ENCODE data around the gene PLOD1. TPM values are rescaled to one million over a fixed set of nuclear protein-coding genes. Genes with fewer than 3 reads are reported as not detected.

Gene PLOD1
- polyA plus RNA-seq, 3 donors from 2014 or later: 36.2 to 81.9 (median 73.8) TPM

DNA sequence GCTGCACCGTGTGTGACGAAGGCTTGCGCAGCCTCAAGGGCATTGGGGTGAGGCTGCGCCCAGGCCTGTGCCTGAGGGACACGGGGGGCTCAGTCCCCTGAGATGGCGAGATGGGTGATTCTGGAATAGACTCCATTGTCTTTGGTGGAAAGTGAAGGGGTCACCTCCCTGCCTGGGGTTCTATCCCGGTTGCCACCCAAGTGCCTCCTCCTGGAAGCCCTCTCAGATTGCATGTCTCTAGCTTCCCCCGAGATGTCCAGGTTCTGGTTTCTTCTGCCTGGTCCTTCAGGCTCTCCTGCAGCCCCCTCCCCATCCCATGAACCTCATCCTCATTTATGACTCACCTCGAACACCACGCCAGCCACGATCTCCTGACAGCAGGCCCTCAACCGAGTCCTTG lies 23.4 kb downstream of the PLOD1 start:
- Mint-ChIP-seq H3K27ac (peak overlapping the region in 2 of 6 donors; percentile 23 to 45), H3K9me3 (no peaks in the 10 kb centered on the region), H3K4me3 (no peak overlapping the region), H3K36me3 (peaks cover 4 to 8% (median 8%) of the 10 kb centered on the region in 3 donors), H3K4me1 (peaks cover 8 to 12% of the 10 kb centered on the region in 2 donors), H3K27me3 (ENCODE audit: low read depth in 3 of 3) (peaks cover 0 to 2% (median 2%) of the 10 kb centered on the region in 3 donors)
- DNase-seq: no peak

DNA sequence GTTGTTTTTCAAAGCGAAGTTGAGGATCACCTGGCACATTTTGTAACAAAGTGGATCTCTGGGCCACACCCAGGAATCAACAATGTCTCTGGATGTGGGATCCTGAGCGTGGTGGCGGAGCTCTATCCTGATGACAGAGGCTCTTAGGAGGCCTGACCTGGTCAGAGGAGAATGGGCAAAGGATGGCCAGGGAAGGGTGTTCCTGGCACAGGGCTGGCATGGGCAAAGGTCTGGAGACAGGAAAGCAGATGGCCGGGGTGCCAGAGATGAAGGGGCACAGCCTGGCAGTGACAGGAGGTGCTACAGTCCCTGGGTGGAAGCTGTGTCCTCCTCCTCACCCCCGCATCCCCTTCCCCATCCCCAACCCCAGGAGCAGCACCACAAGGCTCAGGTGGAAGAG lies 25.8 kb downstream of the PLOD1 start:
- Mint-ChIP-seq H3K4me1 (peaks cover 2 to 8% of the 10 kb centered on the region in 2 donors), H3K27ac (peak overlapping the region in 3 of 6 donors; percentile 34 to 65 (median 48)), H3K27me3 (ENCODE audit: low read depth in 3 of 3) (peaks cover 0 to 4% (median 0%) of the 10 kb centered on the region in 3 donors), H3K9me3 (no peaks in the 10 kb centered on the region), H3K36me3 (peaks cover 4 to 16% (median 12%) of the 10 kb centered on the region in 3 donors), H3K4me3 (no peak overlapping the region)
- DNase-seq: no peak

DNA sequence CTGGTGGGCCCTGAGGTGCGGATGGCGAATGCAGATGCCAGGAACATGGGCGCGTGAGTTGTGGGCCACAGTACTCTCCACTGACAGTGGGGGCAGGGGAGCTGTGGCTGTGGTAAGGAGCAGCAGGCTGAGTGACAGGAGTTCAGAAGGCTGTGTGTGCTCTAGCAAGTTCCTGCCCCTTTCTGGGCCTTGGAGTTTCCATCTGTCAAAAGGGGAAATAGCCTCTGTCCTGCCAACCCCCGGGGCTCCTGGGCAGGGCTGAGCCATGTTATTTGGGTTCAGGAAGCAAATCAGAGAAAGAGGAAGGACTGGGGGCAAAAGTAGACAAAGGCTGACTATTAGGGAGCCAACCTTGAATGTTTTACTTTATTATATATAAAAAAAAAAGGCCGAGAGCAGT lies 26.2 kb downstream of the PLOD1 start:
- H3K27ac Mint-ChIP-seq: peak overlapping the region in 4 of 6 donors; percentile 34 to 64 (median 42)
- no peak for DNase-seq
- H3K36me3 Mint-ChIP-seq: peaks cover 4 to 16% (median 13%) of the 10 kb centered on the region in 3 donors
- no peak overlapping the region for H3K4me3 Mint-ChIP-seq
- no peaks in the 10 kb centered on the region for H3K9me3 Mint-ChIP-seq
- H3K4me1 Mint-ChIP-seq: peaks cover 0 to 6% of the 10 kb centered on the region in 2 donors
- H3K27me3 Mint-ChIP-seq (ENCODE audit: low read depth in 3 of 3): peaks cover 0 to 4% (median 0%) of the 10 kb centered on the region in 3 donors

DNA sequence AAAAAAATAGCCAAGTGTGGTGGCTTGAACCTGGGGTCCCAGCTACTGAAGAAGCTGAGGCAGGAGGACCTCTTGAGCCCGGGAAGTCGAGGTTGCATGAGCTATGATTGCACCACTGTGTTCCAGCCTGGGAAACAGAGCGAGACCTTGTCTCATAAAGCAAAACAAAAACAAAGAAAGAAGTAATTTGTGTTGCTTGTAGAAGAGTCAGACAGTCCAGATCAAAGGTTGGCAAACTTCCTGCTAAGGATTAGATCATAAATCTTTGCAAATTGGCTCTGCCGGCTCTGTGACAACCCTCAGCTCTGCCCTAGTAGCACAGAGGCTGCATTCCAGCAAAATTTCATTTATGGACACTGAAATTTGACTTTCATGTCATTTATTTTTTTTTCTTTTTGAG lies 26.7 kb downstream of the PLOD1 start:
- no peak for DNase-seq
- no peaks in the 10 kb centered on the region for H3K9me3 Mint-ChIP-seq
- peaks cover 0 to 6% of the 10 kb centered on the region in 2 donors for H3K4me1 Mint-ChIP-seq
- no peak overlapping the region for H3K4me3 Mint-ChIP-seq
- peaks cover 0 to 4% (median 0%) of the 10 kb centered on the region in 3 donors for H3K27me3 Mint-ChIP-seq (ENCODE audit: low read depth in 3 of 3)
- H3K36me3 Mint-ChIP-seq: peaks cover 4 to 16% (median 15%) of the 10 kb centered on the region in 3 donors
- H3K27ac Mint-ChIP-seq: peak overlapping the region in 1 of 6 donors; percentile 34

DNA sequence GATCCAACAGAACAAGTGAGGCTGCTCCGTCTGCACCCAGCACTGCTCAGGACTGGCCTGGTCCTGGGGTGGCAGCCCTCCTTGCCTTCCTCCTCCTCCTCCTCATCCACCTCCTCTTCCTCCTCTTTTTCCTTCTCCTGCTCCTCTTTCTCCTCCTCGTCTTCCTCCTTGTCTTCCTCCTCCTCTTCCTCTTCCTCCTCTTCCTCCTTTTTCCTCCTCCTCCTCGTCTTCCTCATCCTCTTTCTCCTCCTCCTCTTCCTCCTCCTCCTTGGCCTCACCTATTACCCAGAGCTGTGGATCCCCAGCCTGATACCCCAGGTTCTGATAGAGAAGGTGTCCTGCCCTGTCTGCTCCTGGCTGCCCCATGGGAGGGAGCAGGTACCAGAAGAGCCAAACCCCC lies 29.1 kb downstream of the PLOD1 start:
- Mint-ChIP-seq H3K27ac (peak overlapping the region in 2 of 6 donors; percentile 24 to 69), H3K4me3 (no peak overlapping the region), H3K27me3 (ENCODE audit: low read depth in 3 of 3) (peaks cover 0 to 2% (median 0%) of the 10 kb centered on the region in 3 donors), H3K9me3 (no peaks in the 10 kb centered on the region), H3K4me1 (peaks cover 3 to 6% of the 10 kb centered on the region in 2 donors), H3K36me3 (peaks cover 4 to 14% (median 8%) of the 10 kb centered on the region in 3 donors)
- no peak for DNase-seq

DNA sequence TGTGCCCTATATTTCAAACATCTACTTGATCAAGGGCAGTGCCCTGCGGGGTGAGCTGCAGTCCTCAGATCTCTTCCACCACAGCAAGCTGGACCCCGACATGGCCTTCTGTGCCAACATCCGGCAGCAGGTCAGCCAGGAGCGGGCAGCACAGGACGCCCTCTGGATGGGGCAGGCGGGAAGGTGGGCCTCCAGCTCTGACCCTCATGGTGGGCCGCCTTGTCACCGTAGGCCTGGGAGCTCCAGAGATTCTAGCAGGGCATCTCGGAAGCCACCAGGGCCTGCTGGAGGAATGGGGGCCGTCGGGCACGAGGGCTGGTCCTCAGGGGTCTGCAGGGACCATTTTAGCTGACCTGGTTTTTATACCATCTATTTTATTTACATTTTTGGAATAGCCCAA lies 30.1 kb downstream of the PLOD1 start:
- H3K36me3 Mint-ChIP-seq: peaks cover 4 to 14% (median 7%) of the 10 kb centered on the region in 3 donors
- no peak overlapping the region for H3K4me3 Mint-ChIP-seq
- DNase-seq: no peak
- H3K27ac Mint-ChIP-seq: no peak overlapping the region
- peaks cover 3 to 6% of the 10 kb centered on the region in 2 donors for H3K4me1 Mint-ChIP-seq
- peaks cover 0 to 2% (median 0%) of the 10 kb centered on the region in 3 donors for H3K27me3 Mint-ChIP-seq (ENCODE audit: low read depth in 3 of 3)
- no peaks in the 10 kb centered on the region for H3K9me3 Mint-ChIP-seq

DNA sequence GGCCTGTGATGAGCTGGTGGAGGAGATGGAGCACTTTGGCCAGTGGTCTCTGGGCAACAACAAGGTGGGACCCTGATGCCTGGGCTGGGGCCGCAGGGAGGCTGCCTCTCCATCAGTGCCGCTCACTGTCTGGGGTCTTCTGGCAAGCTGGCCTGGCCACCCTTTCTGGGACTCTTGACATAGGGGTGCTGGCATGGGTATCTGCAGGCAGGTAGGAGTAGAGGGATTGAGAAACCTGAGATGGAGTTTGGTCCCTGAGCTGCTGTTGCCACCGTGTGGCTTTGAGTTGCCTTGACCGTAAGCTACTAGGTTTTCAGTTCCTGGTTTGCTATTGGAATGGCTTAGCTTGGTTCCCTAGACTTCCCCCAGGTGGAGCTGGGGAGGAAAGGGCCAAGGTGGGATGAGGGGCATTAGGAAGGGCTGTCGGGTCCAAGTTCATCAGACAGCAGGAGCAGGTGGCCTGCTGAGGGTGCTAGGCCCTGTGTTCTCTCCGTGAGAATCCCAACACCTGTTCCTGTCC lies 32.6 kb downstream of the PLOD1 start:
- peak overlapping the region in 4 of 6 donors; percentile 1 to 74 (median 32) for H3K27ac Mint-ChIP-seq
- DNase-seq: peak in 1 of 3 donors; percentile 52
- no peak overlapping the region for H3K4me3 Mint-ChIP-seq
- H3K27me3 Mint-ChIP-seq (ENCODE audit: low read depth in 3 of 3): peaks cover 0 to 2% (median 0%) of the 10 kb centered on the region in 3 donors
- H3K36me3 Mint-ChIP-seq: peaks cover 6 to 11% (median 7%) of the 10 kb centered on the region in 3 donors
- no peaks in the 10 kb centered on the region for H3K9me3 Mint-ChIP-seq
- H3K4me1 Mint-ChIP-seq: peaks cover 5 to 6% of the 10 kb centered on the region in 2 donors

DNA sequence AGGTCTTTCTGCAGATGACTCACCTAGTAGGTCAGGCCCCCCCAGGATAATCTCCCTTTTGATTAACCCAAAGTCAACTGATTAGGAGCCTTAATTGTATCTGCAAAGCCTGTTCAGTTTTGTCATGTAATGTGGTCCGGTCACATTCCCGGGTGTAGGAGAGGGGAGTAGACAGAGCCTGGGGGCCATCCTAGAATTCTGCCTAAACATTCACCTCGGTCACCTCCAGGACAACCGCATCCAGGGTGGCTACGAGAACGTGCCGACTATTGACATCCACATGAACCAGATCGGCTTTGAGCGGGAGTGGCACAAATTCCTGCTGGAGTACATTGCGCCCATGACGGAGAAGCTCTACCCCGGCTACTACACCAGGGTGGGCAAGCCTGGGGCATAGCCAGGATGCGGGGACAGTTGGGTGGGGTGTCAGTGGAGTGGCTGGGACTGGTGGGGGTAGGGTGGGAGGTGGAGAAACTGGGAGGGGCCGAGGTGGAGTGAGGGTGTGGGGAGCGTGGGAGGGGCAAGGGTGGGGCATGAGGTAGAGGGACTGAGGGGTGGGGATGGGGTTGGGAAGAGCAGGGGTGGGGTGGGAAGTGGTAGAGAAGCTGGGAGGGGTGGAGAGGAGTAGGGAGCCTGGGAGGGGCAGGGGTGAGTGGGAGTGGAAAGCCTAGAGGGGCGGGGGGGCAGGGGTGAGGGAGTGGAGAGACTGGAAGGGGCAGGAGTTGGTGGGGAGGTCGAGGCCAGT lies 36.1 kb downstream of the PLOD1 start:
- Mint-ChIP-seq H3K27me3 (ENCODE audit: low read depth in 3 of 3) (peaks cover 0 to 2% (median 0%) of the 10 kb centered on the region in 3 donors), H3K27ac (no peak overlapping the region), H3K4me1 (peaks cover 10 to 13% of the 10 kb centered on the region in 2 donors), H3K4me3 (no peak overlapping the region), H3K36me3 (peaks cover 7 to 12% (median 7%) of the 10 kb centered on the region in 3 donors), H3K9me3 (no peaks in the 10 kb centered on the region)
- DNase-seq: no peak

DNA sequence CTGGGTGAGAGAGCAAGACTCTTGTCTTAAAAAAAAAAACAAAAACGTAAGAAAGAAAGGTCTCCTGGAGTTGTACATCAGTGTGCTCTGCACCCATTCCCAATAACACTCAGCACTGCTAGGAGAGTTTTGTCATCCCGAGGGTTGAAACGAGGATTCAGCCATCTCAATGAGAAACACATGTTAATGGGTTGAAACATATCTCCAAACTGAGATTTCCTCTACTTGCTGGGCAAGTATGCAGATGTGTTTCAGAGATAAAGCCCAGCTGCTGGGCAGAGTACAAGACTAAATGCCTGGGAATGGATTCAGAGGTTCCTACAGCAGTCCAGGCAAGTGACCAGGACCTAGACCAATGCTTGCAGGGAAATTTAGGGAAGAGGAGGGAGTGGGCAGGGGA lies 43.1 kb downstream of the PLOD1 start:
- H3K4me1 Mint-ChIP-seq: peaks cover 32 to 37% of the 10 kb centered on the region in 2 donors
- peaks cover 4% of the 10 kb centered on the region in 3 donors for H3K36me3 Mint-ChIP-seq
- H3K27ac Mint-ChIP-seq: peak overlapping the region in 2 of 6 donors; percentile 34
- H3K27me3 Mint-ChIP-seq (ENCODE audit: low read depth in 3 of 3): peaks cover 0 to 13% (median 0%) of the 10 kb centered on the region in 3 donors
- peak overlapping the region in 2 of 5 donors; percentile 41 to 52 for H3K4me3 Mint-ChIP-seq
- DNase-seq: no peak
- no peaks in the 10 kb centered on the region for H3K9me3 Mint-ChIP-seq

DNA sequence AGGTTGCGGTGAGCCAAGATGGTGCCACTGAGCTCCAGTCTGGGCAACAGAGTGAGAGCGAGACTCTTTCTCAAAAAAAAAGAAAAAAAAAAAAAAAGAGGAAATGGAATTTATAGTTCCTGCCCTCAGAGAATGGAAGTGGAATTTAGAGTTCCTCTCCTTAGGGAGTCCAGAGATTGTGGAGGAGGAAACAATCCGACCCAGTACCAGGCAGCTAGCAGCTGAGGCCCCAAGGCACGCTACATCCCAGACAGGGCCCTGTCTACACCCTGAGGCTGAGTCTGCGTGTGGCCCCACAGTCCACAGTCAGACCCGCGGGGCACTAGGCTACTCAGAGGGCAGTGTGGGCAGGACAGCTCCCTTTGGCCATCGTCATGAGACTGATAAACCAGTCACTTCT lies 43.8 kb downstream of the PLOD1 start:
- Mint-ChIP-seq H3K27ac (no peak overlapping the region), H3K4me3 (no peak overlapping the region), H3K9me3 (no peaks in the 10 kb centered on the region), H3K4me1 (peaks cover 28 to 33% of the 10 kb centered on the region in 2 donors), H3K27me3 (ENCODE audit: low read depth in 3 of 3) (peaks cover 0 to 13% (median 0%) of the 10 kb centered on the region in 3 donors), H3K36me3 (peaks cover 4% of the 10 kb centered on the region in 3 donors)
- DNase-seq: no peak

DNA sequence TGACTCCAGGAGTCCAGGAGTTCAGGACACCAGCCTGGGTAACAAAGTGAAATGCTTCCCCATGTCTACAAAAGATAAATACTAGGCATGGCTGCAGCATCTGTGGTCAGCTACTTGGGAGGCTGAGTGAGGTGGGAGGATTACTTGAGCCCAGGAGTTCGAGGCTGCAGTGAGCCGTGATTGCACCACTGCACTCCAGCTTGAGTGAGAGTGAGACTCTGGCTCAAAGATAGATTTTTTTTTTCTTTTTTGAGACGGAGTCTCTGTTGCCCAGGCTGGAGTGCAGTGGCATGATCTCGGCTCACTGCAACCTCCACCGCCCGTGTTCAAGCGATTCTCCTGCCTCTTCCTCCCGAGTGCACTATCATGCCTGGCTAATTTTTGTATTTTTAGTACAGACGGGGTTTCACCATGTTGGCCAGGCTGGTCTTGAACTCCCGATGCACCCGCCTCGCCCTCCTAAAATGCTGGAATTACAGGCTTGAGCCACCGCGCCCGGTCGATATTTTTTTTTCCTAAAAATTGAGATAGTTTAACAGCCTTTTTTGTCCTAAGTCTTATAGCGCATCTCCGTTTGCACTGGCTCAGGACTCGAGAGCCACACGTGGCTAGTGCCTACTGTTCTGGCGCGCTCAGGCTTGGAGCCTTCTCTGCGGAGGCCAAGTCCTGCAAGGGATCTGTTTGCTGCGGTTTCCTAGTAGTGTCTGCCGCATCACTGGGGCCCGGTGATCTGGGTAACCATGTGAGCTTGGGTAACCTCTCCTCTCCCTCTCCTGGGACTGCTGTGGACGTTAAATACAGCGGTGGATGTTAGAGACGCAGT lies 44.7 kb downstream of the PLOD1 start:
- no peak for DNase-seq
- Mint-ChIP-seq H3K4me1 (peaks cover 35 to 43% of the 10 kb centered on the region in 2 donors), H3K9me3 (no peaks in the 10 kb centered on the region), H3K4me3 (peak overlapping the region; percentile 87 to 97 (median 92)), H3K27me3 (ENCODE audit: low read depth in 3 of 3) (peaks cover 0 to 13% (median 0%) of the 10 kb centered on the region in 3 donors), H3K27ac (peak overlapping the region; percentile 87 to 98 (median 91)), H3K36me3 (peaks cover 4 to 11% (median 9%) of the 10 kb centered on the region in 3 donors)

DNA sequence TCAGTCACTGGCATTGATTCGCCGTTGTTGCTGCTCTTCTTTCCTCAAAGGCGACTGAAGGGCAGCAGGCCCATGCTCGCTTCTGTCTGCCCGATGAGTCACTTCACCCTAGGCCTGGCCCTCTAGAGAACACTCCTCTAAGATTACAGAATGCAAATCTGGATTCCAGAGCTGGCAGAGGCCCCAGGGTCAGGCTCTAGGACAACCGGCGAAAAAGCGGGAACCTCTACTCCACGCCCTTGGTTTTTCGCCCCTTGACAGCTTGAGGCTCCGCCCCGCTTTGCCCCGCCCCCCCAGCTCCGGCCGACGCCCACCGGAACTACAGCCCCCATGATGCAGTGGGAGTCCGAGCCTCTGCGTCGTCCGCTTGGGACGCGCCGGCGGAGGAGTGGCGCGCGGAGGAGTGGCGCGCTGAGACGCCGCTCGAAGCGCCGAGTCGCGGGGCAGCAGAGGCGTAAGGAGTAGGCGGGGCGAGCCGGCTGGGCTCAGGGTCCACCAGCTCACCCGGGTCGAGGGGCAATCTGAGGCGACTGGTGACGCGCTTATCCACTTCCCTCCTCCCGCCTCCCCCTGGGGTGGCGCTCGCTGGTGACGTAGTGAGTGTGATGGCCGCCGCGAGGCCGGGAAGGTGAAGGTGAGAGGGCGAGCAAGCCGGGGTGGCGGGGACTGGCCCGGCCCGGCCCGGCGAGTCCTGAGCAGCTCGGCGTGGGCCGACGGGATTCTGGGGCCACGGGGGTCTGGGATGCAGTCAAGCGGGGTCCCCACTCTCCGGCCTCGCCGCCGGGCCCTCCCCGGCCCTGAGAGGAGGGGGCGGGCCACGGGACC lies 45.5 kb downstream of the PLOD1 start, which contains the start of gene MFN2:
Gene MFN2, plus strand, starts transcription at position 594 of the 825 bp plus-strand sequence. CDS start 8,725 bp downstream, outside the sequence.
- Mint-ChIP-seq H3K9me3 (no peaks in the 10 kb centered on the region), H3K4me1 (peaks cover 41 to 51% of the 10 kb centered on the region in 2 donors), H3K27me3 (ENCODE audit: low read depth in 3 of 3) (peaks cover 0 to 11% (median 0%) of the 10 kb centered on the region in 3 donors), H3K27ac (peak within 1 kb of the TSS; percentile 87 to 98 (median 94)), H3K36me3 (peaks cover 4 to 12% (median 10%) of the 10 kb centered on the region in 3 donors), H3K4me3 (peak within 1 kb of the TSS; percentile 91 to 97 (median 96))
- peak; percentile 93 to 94 (median 93) for DNase-seq

DNA sequence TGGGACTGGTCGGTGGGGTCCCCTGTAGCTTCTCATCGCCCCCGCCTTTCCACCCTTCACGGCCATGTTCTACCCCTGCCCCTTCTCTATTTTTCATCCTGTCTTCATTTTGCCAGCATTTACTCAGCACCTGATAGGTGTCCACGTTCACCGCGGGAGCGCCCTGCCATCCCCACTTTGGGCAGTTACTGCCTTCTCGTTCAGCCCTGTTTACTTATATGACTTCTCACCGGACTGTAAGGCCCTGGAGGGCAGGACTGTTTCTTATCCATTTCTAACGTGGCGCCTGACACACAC lies 46.1 kb downstream of the PLOD1 start:
- Mint-ChIP-seq H3K4me1 (peaks cover 41 to 52% of the 10 kb centered on the region in 2 donors), H3K4me3 (peak overlapping the region; percentile 91 to 97 (median 96)), H3K9me3 (no peaks in the 10 kb centered on the region), H3K36me3 (peaks cover 0 to 8% (median 7%) of the 10 kb centered on the region in 3 donors), H3K27ac (peak overlapping the region; percentile 87 to 98 (median 94)), H3K27me3 (ENCODE audit: low read depth in 3 of 3) (peaks cover 0 to 11% (median 0%) of the 10 kb centered on the region in 3 donors)
- DNase-seq: no peak

Measured in immature natural killer cell (primary cell).